Measurements from ENCODE around the gene HPN.

- no peak for TF ChIP-seq POLR2A (IDR thresholded peaks at IDR 0.05)
- TF ChIP-seq CTCF (IDR thresholded peaks at IDR 0.05 in 8 of 11, conservative IDR thresholded peaks at IDR 0.05 in 3 of 11), result no peak
These were observed 46.0 kb upstream of the HPN start for GRCh38 chr19:34995551-34995950.
